ENCODE measurements around the gene BORCS5. TPM values are rescaled to one million over a fixed set of nuclear protein-coding genes. Genes with fewer than 3 reads are reported as not detected.

Gene BORCS5
- total RNA-seq, 1 experiment from 2014 or later, result 11.5 TPM

DNA sequence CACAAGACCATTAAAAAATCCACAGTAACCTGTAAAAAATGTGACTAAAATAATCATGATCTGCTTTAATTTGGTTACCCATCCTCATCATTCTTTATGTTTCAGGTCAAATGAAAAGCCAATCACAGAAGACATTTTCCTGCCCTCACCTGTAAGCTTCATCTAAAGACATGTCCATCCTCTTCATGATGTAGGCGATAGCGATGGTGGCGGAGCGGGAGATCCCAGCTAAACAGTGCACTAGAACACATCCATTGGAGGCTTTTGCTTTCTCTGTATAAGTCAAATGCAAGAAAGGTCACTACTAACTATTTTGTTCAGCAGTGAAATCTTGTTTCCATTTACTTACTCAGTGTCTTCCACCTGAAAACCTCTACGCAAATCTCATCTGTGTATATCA is 123.2 kb downstream of the BORCS5 start:
- Mint-ChIP-seq H3K4me3 (ENCODE audit: low read depth, unreplicated experiment) (no peak overlapping the region), H3K27ac (ENCODE audit: unreplicated experiment) (no peak overlapping the region), H3K4me1 (ENCODE audit: low read depth, unreplicated experiment) (no peaks in the 10 kb centered on the region), H3K36me3 (ENCODE audit: insufficient read depth, unreplicated experiment) (peaks cover 5% of the 10 kb centered on the region), H3K9me3 (ENCODE audit: low read depth, unreplicated experiment) (no peaks in the 10 kb centered on the region), H3K27me3 (ENCODE audit: unreplicated experiment) (no peaks in the 10 kb centered on the region)
- no peak for DNase-seq
- TF ChIP-seq, protein P1, sequence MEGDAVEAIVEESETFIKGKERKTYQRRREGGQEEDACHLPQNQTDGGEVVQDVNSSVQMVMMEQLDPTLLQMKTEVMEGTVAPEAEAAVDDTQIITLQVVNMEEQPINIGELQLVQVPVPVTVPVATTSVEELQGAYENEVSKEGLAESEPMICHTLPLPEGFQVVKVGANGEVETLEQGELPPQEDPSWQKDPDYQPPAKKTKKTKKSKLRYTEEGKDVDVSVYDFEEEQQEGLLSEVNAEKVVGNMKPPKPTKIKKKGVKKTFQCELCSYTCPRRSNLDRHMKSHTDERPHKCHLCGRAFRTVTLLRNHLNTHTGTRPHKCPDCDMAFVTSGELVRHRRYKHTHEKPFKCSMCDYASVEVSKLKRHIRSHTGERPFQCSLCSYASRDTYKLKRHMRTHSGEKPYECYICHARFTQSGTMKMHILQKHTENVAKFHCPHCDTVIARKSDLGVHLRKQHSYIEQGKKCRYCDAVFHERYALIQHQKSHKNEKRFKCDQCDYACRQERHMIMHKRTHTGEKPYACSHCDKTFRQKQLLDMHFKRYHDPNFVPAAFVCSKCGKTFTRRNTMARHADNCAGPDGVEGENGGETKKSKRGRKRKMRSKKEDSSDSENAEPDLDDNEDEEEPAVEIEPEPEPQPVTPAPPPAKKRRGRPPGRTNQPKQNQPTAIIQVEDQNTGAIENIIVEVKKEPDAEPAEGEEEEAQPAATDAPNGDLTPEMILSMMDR (IDR thresholded peaks at IDR 0.05; ENCODE audit: unreplicated experiment), result no peak
- BruUV-seq (replicated peaks), result no TSS peak
- CTCF ChIA-PET, result no interaction called here
- intact Hi-C loops (cut with micrococcal nuclease; ENCODE audit: unreplicated experiment), result no loop called here

DNA sequence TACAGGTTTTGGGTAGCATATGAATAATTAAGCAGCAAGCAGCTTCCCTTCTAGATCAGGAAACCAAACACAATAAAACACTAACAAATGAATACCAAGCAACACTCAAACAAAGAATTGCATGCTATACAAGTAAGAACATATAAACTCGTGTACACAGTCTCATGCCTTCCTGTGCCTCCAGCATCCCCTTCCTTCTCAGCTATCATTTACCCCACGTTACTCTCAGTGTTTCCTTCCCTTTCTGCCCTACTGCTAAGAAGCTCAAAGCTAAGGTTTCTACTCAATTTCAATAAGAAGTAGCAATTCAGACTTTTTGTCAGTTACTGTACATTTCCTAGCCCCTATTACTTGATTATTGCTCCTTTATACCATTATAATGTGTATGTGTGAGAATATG is 124.8 kb downstream of the BORCS5 start:
- TF ChIP-seq, protein P1 (IDR thresholded peaks at IDR 0.05; ENCODE audit: unreplicated experiment), result no peak
- Mint-ChIP-seq H3K27ac (ENCODE audit: unreplicated experiment) (no peak overlapping the region), H3K9me3 (ENCODE audit: low read depth, unreplicated experiment) (no peaks in the 10 kb centered on the region), H3K4me3 (ENCODE audit: low read depth, unreplicated experiment) (no peak overlapping the region), H3K27me3 (ENCODE audit: unreplicated experiment) (no peaks in the 10 kb centered on the region), H3K36me3 (ENCODE audit: insufficient read depth, unreplicated experiment) (no peaks in the 10 kb centered on the region), H3K4me1 (ENCODE audit: low read depth, unreplicated experiment) (no peaks in the 10 kb centered on the region)
- no peak for DNase-seq
- CTCF ChIA-PET, result no interaction called here
- intact Hi-C loops (cut with micrococcal nuclease; ENCODE audit: unreplicated experiment), result no loop called here
- no TSS peak for BruUV-seq (replicated peaks)

DNA sequence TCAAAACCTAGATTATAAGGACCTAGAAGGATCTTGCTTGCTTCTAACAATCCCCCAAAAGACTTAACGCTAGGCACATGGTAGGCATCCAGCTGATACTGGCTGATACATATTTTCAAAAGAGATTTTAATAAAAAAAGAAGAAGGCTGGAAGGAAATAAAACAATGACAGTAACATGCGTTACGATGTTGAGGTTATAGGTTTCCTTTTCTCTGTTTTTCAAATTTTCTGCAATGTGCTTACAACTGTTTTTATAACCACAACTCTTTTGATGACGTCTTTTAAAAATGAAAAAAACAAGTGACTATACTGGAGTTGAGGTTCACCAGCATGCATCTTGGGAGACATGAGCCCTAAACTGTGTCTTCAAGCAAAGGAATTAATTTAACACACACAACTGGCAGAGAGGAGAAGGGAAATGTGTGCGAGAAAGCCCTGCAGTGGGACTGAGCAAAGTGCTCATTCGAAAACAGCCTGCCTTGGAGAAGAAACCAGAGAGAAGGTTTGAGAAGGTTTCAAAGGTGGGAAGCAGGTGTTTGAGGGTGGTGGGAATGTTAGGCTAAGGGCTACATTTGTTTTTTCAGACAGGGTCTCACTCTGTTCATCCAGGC is 125.4 kb downstream of the BORCS5 start:
- no peaks in the 10 kb centered on the region for H3K27me3 Mint-ChIP-seq (ENCODE audit: unreplicated experiment)
- no peak for DNase-seq
- TF ChIP-seq, protein P1 (IDR thresholded peaks at IDR 0.05; ENCODE audit: unreplicated experiment), result no peak
- no peak overlapping the region for H3K27ac Mint-ChIP-seq (ENCODE audit: unreplicated experiment)
- CTCF ChIA-PET, result no interaction called here
- no peaks in the 10 kb centered on the region for H3K36me3 Mint-ChIP-seq (ENCODE audit: insufficient read depth, unreplicated experiment)
- no TSS peak for BruUV-seq (replicated peaks)
- H3K4me1 Mint-ChIP-seq (ENCODE audit: low read depth, unreplicated experiment), result peaks cover 2% of the 10 kb centered on the region
- intact Hi-C loops (cut with micrococcal nuclease; ENCODE audit: unreplicated experiment), result no loop called here
- H3K9me3 Mint-ChIP-seq (ENCODE audit: low read depth, unreplicated experiment), result no peaks in the 10 kb centered on the region
- no peak overlapping the region for H3K4me3 Mint-ChIP-seq (ENCODE audit: low read depth, unreplicated experiment)

DNA sequence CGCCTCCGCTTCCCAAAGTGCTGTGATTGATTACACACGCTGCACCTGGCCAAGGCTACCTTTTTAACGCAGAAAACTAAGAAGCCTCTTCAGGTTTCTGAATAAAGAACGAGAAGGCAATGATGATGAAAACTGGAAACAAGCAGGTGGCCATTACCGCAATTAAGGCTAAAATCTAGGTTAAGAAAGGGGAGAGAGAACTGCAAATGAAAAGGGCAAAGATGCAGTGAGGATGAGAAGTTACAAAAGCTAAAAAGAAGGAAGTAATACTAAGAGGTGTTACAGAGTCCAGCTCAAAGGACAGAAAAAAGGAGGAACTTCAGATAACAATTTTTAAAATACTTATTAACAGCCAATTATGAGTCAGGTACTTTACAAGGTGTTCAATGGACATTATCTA is 126.1 kb downstream of the BORCS5 start:
- DNase-seq, result no peak
- Mint-ChIP-seq H3K27ac (ENCODE audit: unreplicated experiment) (no peak overlapping the region), H3K36me3 (ENCODE audit: insufficient read depth, unreplicated experiment) (no peaks in the 10 kb centered on the region), H3K9me3 (ENCODE audit: low read depth, unreplicated experiment) (no peaks in the 10 kb centered on the region), H3K4me3 (ENCODE audit: low read depth, unreplicated experiment) (no peak overlapping the region), H3K4me1 (ENCODE audit: low read depth, unreplicated experiment) (peaks cover 9% of the 10 kb centered on the region), H3K27me3 (ENCODE audit: unreplicated experiment) (no peaks in the 10 kb centered on the region)
- CTCF ChIA-PET, result no interaction called here
- TF ChIP-seq, protein P1 (IDR thresholded peaks at IDR 0.05; ENCODE audit: unreplicated experiment), result no peak
- intact Hi-C loops (cut with micrococcal nuclease; ENCODE audit: unreplicated experiment), result no loop called here
- BruUV-seq (replicated peaks), result no TSS peak
